MM.1S (cell line): ENCODE results near the gene ATP23.

Source experiments
- DNase-seq: peaks from one replicate; pipeline ENCODE4 v3.0.0-alpha.2; 2015
- H2AFZ ChIP-seq: fragments of 300-600 bp; sonication (generic); 2 replicates; pipeline ENCODE4 v1.6.0; 2016; ENCODE audit warnings: antibody characterized with exemption, low read length
- H3F3A ChIP-seq: fragments of 300-600 bp; sonication (generic); 2 replicates; pipeline ENCODE4 v1.6.1; 2016; ENCODE audit warnings: mild to moderate bottlenecking, antibody characterized with exemption, low read length, moderate library complexity, mixed read lengths; ENCODE audit not compliant: insufficient read depth
- H3K27ac ChIP-seq: fragments of 300-600 bp; sonication (generic); 2 replicates; pipeline ENCODE4 v1.5.1; 2016; ENCODE audit warnings: mild to moderate bottlenecking, low read length
- H3K27me3 ChIP-seq: fragments of 300-600 bp; sonication (generic); replicated peaks from 2 replicates; pipeline ENCODE4 v1.6.0; 2016; ENCODE audit warnings: low read length; ENCODE audit not compliant: insufficient read depth
- H3K36me3 ChIP-seq: fragments of 300-600 bp; sonication (generic); replicated peaks from 2 replicates; pipeline ENCODE4 v1.6.1; 2016; ENCODE audit warnings: mild to moderate bottlenecking, low read length, mixed read lengths; ENCODE audit not compliant: insufficient read depth
- H3K4me1 ChIP-seq: fragments of 300-600 bp; sonication (generic); 2 replicates; pipeline ENCODE4 v1.6.1; 2016; ENCODE audit warnings: low read length, mixed read lengths
- H3K4me2 ChIP-seq: fragments of 300-600 bp; sonication (generic); 2 replicates; pipeline ENCODE4 v1.6.0; 2016; ENCODE audit warnings: low read depth, low read length
- H3K4me3 ChIP-seq: fragments of 300-600 bp; sonication (generic); 2 replicates; pipeline ENCODE4 v1.5.1; 2016; ENCODE audit warnings: low read length, mixed read lengths
- H3K79me2 ChIP-seq: fragments of 300-600 bp; sonication (generic); 2 replicates; pipeline ENCODE4 v1.6.1; 2016; ENCODE audit warnings: mixed run types, low read length, mixed read lengths
- H3K9ac ChIP-seq: fragments of 300-600 bp; sonication (generic); 2 replicates; pipeline ENCODE4 v1.6.1; 2016; ENCODE audit warnings: low read length, mixed read lengths
- H3K9me2 ChIP-seq: fragments of 300-600 bp; sonication (generic); replicated peaks from 2 replicates; pipeline ENCODE4 v1.6.1; 2016; ENCODE audit warnings: mild to moderate bottlenecking, low read length, mixed read lengths; ENCODE audit not compliant: insufficient read depth
- H3K9me3 ChIP-seq: fragments of 300-600 bp; sonication (generic); replicated peaks from 2 replicates; pipeline ENCODE4 v1.6.1; 2016; ENCODE audit warnings: mild to moderate bottlenecking, low read length, mixed read lengths; ENCODE audit not compliant: insufficient read depth
- H4K20me1 ChIP-seq: fragments of 300-600 bp; sonication (generic); 2 replicates; pipeline ENCODE4 v1.6.1; 2016; ENCODE audit warnings: mild to moderate bottlenecking, low read length, moderate library complexity, mixed read lengths; ENCODE audit not compliant: insufficient read depth
- EZH2 ChIP-seq: fragments of 300-600 bp; sonication (generic); optimal IDR thresholded peaks from 2 replicates; pipeline ENCODE3; 2017; ENCODE audit warnings: low read depth, mild to moderate bottlenecking, antibody characterized with exemption, low read length, mixed read lengths
- EZH2phosphoT487 ChIP-seq: fragments of 300-600 bp; sonication (generic); IDR thresholded peaks from 2 replicates; pipeline ENCODE4 v1.6.1; 2018; ENCODE audit warnings: antibody characterized with exemption, low read length
- TF ChIP-seq, protein P1 (sequence below): fragments of 300-600 bp; sonication (generic); IDR thresholded peaks from 2 replicates; pipeline ENCODE4 v1.5.1; 2016; ENCODE audit warnings: antibody characterized with exemption, low read length, mixed read lengths

ATP23 gene

DNA sequence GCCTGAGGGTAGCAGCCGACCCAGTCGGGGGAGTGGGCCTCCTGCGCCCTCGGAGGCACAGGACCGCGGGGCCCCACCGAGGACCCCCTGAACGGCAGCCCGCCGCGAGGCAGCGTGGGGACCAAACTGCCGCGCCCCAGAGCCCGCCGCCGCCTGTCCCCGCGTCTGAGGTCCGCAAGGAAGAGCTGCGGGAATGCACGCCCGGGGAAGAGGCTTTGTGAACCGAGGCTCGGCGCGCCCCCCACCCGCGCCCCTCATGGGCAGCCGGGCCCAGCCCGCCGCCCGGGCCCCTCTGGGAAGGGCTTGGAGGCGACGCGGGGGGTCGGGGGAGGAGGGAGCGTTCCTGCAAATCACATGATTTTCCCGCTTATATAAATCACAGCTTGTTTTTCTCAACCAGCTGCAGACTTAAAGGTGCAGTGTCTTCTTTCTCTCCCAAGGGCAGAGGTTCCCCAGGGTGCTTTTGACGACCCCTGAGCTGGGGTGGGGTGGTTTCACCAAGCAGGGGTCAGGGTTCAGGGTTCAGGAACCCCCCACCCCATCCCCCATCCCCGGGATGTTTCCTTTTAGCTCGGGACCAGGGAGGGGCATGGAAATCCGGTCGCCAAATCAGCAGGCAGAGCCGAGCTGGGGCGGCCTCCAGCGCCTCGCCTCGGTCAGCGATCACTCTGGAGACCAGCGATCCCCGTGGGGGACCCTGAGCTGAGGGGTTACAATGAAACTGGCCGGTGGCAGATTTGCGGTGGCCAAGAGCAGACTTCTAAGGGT lies 44.7 kb upstream of the ATP23 start:
- TF ChIP-seq EZH2phosphoT487 = no peak
- TF ChIP-seq, protein P1, sequence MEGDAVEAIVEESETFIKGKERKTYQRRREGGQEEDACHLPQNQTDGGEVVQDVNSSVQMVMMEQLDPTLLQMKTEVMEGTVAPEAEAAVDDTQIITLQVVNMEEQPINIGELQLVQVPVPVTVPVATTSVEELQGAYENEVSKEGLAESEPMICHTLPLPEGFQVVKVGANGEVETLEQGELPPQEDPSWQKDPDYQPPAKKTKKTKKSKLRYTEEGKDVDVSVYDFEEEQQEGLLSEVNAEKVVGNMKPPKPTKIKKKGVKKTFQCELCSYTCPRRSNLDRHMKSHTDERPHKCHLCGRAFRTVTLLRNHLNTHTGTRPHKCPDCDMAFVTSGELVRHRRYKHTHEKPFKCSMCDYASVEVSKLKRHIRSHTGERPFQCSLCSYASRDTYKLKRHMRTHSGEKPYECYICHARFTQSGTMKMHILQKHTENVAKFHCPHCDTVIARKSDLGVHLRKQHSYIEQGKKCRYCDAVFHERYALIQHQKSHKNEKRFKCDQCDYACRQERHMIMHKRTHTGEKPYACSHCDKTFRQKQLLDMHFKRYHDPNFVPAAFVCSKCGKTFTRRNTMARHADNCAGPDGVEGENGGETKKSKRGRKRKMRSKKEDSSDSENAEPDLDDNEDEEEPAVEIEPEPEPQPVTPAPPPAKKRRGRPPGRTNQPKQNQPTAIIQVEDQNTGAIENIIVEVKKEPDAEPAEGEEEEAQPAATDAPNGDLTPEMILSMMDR = peak; percentile 22; the same call in 1 of the 2 replicates
- TF ChIP-seq EZH2 = no peak
- peak overlapping the region; percentile 84 for H3K4me2 ChIP-seq
- no peaks in the 10 kb centered on the region for H3K79me2 ChIP-seq
- no peak overlapping the region; the same call in 1 of the 2 replicates for H3K27ac ChIP-seq
- H3K9ac ChIP-seq = peak overlapping the region; percentile 58
- H3K27me3 ChIP-seq = no peaks in the 10 kb centered on the region
- no peaks in the 10 kb centered on the region for H4K20me1 ChIP-seq
- H2AFZ ChIP-seq = peak overlapping the region; percentile 90
- peaks cover 46% of the 10 kb centered on the region for H3K4me1 ChIP-seq
- peak overlapping the region; percentile 60 for H3K4me3 ChIP-seq
- peaks cover 30% of the 10 kb centered on the region for H3F3A ChIP-seq
- no peaks in the 10 kb centered on the region for H3K9me2 ChIP-seq
- no peaks in the 10 kb centered on the region for H3K9me3 ChIP-seq
- peak; percentile 31 for DNase-seq
- no peaks in the 10 kb centered on the region for H3K36me3 ChIP-seq

DNA sequence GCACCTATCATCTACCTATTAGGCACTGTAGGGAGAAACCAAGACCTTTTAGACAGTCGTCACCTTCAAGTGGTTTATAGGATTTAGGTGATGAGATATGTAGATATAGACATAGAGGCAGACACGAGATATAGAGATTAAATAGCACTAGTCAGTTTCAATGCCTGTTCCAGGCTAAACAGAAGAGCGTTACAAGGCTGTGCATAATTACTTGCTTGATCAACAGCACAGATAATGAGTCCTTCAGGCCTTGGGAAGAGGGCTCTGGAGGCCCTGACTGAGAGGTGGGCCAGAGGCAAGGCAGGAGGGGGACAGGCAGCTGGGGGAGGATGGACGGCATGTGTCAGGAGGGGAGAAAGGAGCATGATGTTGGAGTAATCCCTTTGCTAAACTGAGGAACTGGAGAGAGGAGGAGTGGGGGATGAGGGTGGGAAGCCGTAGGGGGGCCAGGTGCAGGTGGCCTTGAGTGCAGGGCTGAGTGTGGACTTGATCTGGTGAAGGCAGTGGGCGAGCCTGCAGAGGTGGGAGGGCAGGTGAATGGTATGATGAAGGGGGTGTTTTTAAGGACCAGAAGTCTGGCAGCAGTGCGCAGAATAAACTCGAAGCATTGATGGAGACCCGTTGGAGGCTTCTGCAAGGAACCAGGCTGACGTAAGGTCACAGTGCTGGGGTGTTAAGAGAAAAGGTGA lies 43.9 kb upstream of the ATP23 start:
- H3K27me3 ChIP-seq = no peaks in the 10 kb centered on the region
- no peaks in the 10 kb centered on the region for H4K20me1 ChIP-seq
- DNase-seq = no peak
- TF ChIP-seq, protein P1 = no peak
- TF ChIP-seq EZH2phosphoT487 (no peak), EZH2 (no peak)
- peaks cover 46% of the 10 kb centered on the region for H3K4me1 ChIP-seq
- H3K9me3 ChIP-seq = no peaks in the 10 kb centered on the region
- H3K9me2 ChIP-seq = no peaks in the 10 kb centered on the region
- no peaks in the 10 kb centered on the region for H3K79me2 ChIP-seq
- no peaks in the 10 kb centered on the region for H3K36me3 ChIP-seq
- H3K4me3 ChIP-seq = peak overlapping the region; percentile 60; the same call in 1 of the 2 replicates
- peak overlapping the region; percentile 97; the same call in 1 of the 2 replicates for H3K27ac ChIP-seq
- H3F3A ChIP-seq = peaks cover 30% of the 10 kb centered on the region
- H3K4me2 ChIP-seq = peak overlapping the region; percentile 84
- H2AFZ ChIP-seq = peak overlapping the region; percentile 90
- H3K9ac ChIP-seq = no peak overlapping the region

DNA sequence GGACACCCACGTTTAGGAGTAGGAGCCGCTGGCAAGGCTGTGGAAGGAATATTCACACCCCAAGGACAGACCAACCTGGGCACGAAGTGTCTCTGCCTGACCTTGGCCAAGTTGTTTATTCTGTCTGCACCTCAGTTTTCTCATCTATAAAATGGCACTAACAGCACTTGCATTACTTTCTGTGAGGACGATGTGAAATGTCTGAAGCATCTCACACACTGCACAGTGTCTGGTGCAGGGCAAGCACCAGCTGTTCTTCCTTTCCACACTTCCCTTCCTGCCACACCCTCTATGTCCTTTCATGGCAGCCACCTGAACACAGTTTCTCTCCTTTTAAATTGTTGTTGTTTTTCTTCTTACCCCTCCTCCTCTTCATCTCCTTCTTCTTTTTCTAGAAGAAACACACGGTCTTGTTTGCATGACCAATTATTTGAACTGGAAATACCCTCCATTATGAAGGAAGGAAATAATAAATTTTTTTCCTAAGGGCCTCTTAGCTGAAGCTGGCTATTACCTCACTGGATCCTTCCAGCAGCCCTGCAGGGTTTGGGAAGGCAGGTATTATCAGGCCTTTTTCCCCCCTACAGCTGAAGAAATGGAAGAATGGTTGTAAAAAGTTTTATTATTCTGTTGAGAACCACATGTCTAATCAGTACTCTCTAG lies 42.9 kb upstream of the ATP23 start:
- no peaks in the 10 kb centered on the region for H3K79me2 ChIP-seq
- DNase-seq = peak; percentile 49
- peak overlapping the region; percentile 84 for H3K4me2 ChIP-seq
- peak overlapping the region; percentile 60 for H3K9ac ChIP-seq
- peaks cover 46% of the 10 kb centered on the region for H3K4me1 ChIP-seq
- H3K27me3 ChIP-seq = no peaks in the 10 kb centered on the region
- peaks cover 30% of the 10 kb centered on the region for H3F3A ChIP-seq
- peak overlapping the region; percentile 9; the same call in 1 of the 2 replicates for H2AFZ ChIP-seq
- no peaks in the 10 kb centered on the region for H3K36me3 ChIP-seq
- TF ChIP-seq EZH2 (no peak), EZH2phosphoT487 (no peak)
- TF ChIP-seq, protein P1 = no peak
- H4K20me1 ChIP-seq = no peaks in the 10 kb centered on the region
- peak overlapping the region; percentile 30 for H3K4me3 ChIP-seq
- no peaks in the 10 kb centered on the region for H3K9me2 ChIP-seq
- H3K9me3 ChIP-seq = no peaks in the 10 kb centered on the region
- peak overlapping the region; percentile 97 for H3K27ac ChIP-seq
